Adrenal gland (tissue), 12 donors: ENCODE measurements around the gene SLC23A3. TPM values are rescaled to one million over a fixed set of nuclear protein-coding genes. Genes with fewer than 3 reads are reported as not detected.

ENCODE experiments used
- DNase-seq, 7 donors: peaks; one replicate each; pipeline ENCODE4 v3.0.0-alpha.2; 2019 to 2020
- H3K27ac ChIP-seq, 5 donors: fragments of 200-600 bp; sonication (generic) in 4 of 5; 1 replicate in 3 of 5; 2 replicates in 2 of 5; pipeline versions ENCODE4 v1.5.1 to v1.8.0; 2016 to 2020; ENCODE audit warnings: mild to moderate bottlenecking in 1 of 5
- H3K27me3 ChIP-seq: fragments of 200-600 bp; 2 replicates; pipeline ENCODE4 v1.8.0; 2021
- H3K36me3 ChIP-seq, 2 donors: fragments of 200-600 bp; replicated peaks in 1 of 2; 1 replicate in 1 of 2; 2 replicates in 1 of 2; pipeline versions ENCODE4 v1.5.1 to v1.8.0; 2018 to 2022
- H3K4me1 ChIP-seq, 2 donors: fragments of 200-600 bp; replicated peaks in 1 of 2; 1 replicate in 1 of 2; 2 replicates in 1 of 2; pipeline versions ENCODE4 v1.5.1 to v1.8.0; 2018 to 2021
- H3K4me3 ChIP-seq, 4 donors: fragments of 200-600 bp; sonication (generic) in 3 of 4; one replicate each; pipeline ENCODE4 v1.5.1; 2016 to 2018
- H3K9me3 ChIP-seq, 3 donors: fragments of 200-600 bp; sonication (generic) in 1 of 3; replicated peaks in 1 of 3; 1 replicate in 2 of 3; 2 replicates in 1 of 3; pipeline versions ENCODE4 v1.5.1 to v1.8.0; 2016 to 2021
- CTCF ChIP-seq, 6 experiments: fragments of 450-650 bp in 4 of 6; fragments of 200-600 bp in 2 of 6; sonication (generic) in 1 of 6; IDR thresholded peaks; 1 replicate in 5 of 6; 2 replicates in 1 of 6; pipeline versions ENCODE4 v1.5.1 to v1.8.0; 2016 to 2021; ENCODE audit warnings: antibody characterized with exemption in 6 of 6, mild to moderate bottlenecking in 2 of 6, moderate library complexity in 1 of 6
- POLR2A ChIP-seq, 2 donors: fragments of 450-650 bp; IDR thresholded peaks; one replicate each; pipeline ENCODE4 v1.6.1; 2017; ENCODE audit warnings: antibody characterized with exemption in 2 of 2, mild to moderate bottlenecking in 2 of 2, moderate library complexity in 1 of 2
- WGBS, 4 donors: extraction: QIAGEN DNeasy Blood & Tissue Kit in 2 of 4; methylation state at CpG; one replicate each; pipeline versions ENCODE4 v1.1.5 to v1.1.7; 2013 to 2017; 5-methylcytosine and 5-hydroxymethylcytosine counted together
- intact Hi-C, 2 donors: fragments of 100-400 bp; cut with DNase I; formaldehyde crosslinking; loops; one replicate each; pipeline versions ENCODE4 v1.14.1 to v1.15.0; 2022 to 2023
- polyA plus RNA-seq, 3 donors: library from polyadenylated mRNA; stranded (reverse); fragments of 200-250 nt in 2 of 3; fragments of 350-450 nt in 1 of 3; fragmentation: Illumina TruSeq in 1 of 3; extraction: RNeasy Lipid Tissue Mini Kit (QIAGEN cat#74804) in 1 of 3; gene quantifications; one replicate each; pipeline ENCODE4 v1.2.3, GENCODE V29; 2013 to 2014
- total RNA-seq, 9 donors: library from RNA; depleted of rRNA in 4 of 9; stranded (reverse); fragments of >200 nt in 4 of 9; fragments of 120-200 nt in 1 of 9; fragmentation: NEBNext Ultra II Directional in 1 of 9; extraction: Animal tissue kit (Norgen Biotek cat#: 25700) in 1 of 9; gene quantifications; one replicate each; pipeline versions ENCODE4 v1.1.0 to v1.2.4, GENCODE V29; 2013 to 2023
- donor health status: healthy with polysubstance abuse.
- donor health status: Bipolar disorder and iron deficiency.
- donor health status: DM: yes; HTN: yes; CAD: no.
- donor health status: DM: no; HTN: no; CAD: no.
- donor health status: DM: no; HTN: no; CAD: no.
- donor health status: DM: yes; HTN: yes; CAD: no.

SLC23A3 gene
- total and polyA plus RNA-seq, 12 donors = 0.11 to 4.3 (median 0.84) TPM; not detected in 2

- peaks cover 0 to 6% of the 10 kb centered on the region in 2 donors for H3K36me3 ChIP-seq
- WGBS, 4 donors = 92 to 98% (median 95%) methylated on average over 3 of the region's 3 CpGs
- no peaks in the 10 kb centered on the region for H3K27me3 ChIP-seq
Measured at GRCh38 chr2:219140722-219141121, 29.1 kb downstream of the SLC23A3 start.

GRCh38 chr2:219133976-219134375 lies 35.9 kb downstream of the SLC23A3 start:
- H3K36me3 ChIP-seq = no peaks in the 10 kb centered on the region
- H3K27me3 ChIP-seq = no peaks in the 10 kb centered on the region
- 87 to 94% (median 90%) methylated on average over 4 of the region's 4 CpGs for WGBS, 4 donors
- DNase-seq = no peak
- H3K27ac ChIP-seq = peak overlapping the region in 2 of 5 donors; percentile 40 to 50
- no peak overlapping the region for H3K4me3 ChIP-seq
- intact Hi-C loops = no loop called here
- TF ChIP-seq CTCF (IDR thresholded peaks at IDR 0.05) (no peak), POLR2A (IDR thresholded peaks at IDR 0.05) (no peak)
- no peaks in the 10 kb centered on the region for H3K9me3 ChIP-seq
- peaks cover 0 to 7% of the 10 kb centered on the region in 2 donors for H3K4me1 ChIP-seq

More at GRCh38 chr2:219140722-219141121, 29.1 kb downstream of the SLC23A3 start:
- Histone ChIP-seq H3K27ac (no peak overlapping the region), H3K9me3 (no peaks in the 10 kb centered on the region), H3K4me1 (peaks cover 6 to 10% of the 10 kb centered on the region in 2 donors), H3K4me3 (no peak overlapping the region)
- TF ChIP-seq CTCF (IDR thresholded peaks at IDR 0.05) (no peak), POLR2A (IDR thresholded peaks at IDR 0.05) (no peak)
- intact Hi-C loops = no loop called here
- no peak for DNase-seq

GRCh38 chr2:219131744-219132143 lies 38.1 kb downstream of the SLC23A3 start:
- intact Hi-C loops = no loop called here
- DNase-seq = no peak
- 87 to 90% (median 90%) methylated on average over 4 of the region's 4 CpGs for WGBS, 4 donors
- TF ChIP-seq CTCF (IDR thresholded peaks at IDR 0.05) (no peak), POLR2A (IDR thresholded peaks at IDR 0.05) (no peak)
- Histone ChIP-seq H3K4me1 (peaks cover 0 to 21% of the 10 kb centered on the region in 2 donors), H3K9me3 (no peaks in the 10 kb centered on the region), H3K36me3 (no peaks in the 10 kb centered on the region), H3K4me3 (no peak overlapping the region), H3K27me3 (no peaks in the 10 kb centered on the region), H3K27ac (no peak overlapping the region)

GRCh38 chr2:219131327-219131726 lies 38.5 kb downstream of the SLC23A3 start:
- WGBS, 4 donors = 73 to 88% (median 83%) methylated on average over 3 of the region's 3 CpGs
- Histone ChIP-seq H3K9me3 (no peaks in the 10 kb centered on the region), H3K36me3 (no peaks in the 10 kb centered on the region), H3K27ac (no peak overlapping the region), H3K4me3 (no peak overlapping the region), H3K4me1 (peaks cover 0 to 25% of the 10 kb centered on the region in 2 donors), H3K27me3 (no peaks in the 10 kb centered on the region)
- intact Hi-C loops = no loop called here
- DNase-seq = no peak
- no peak for TF ChIP-seq POLR2A (IDR thresholded peaks at IDR 0.05)
- TF ChIP-seq CTCF (IDR thresholded peaks at IDR 0.05) = no peak
